Activated CD8-positive, alpha-beta memory T cell treated with anti-CD3 and anti-CD28 coated beads, Interleukin-2, amount 50 U/mL, for 1 hour (primary cell): ENCODE measurements around the gene ZNF586.
"Not testable (repeated sequence)": the region's sequence is repeated elsewhere in the genome, so short reads cannot be mapped to it uniquely, and the experiment has no call there.

ENCODE experiments used
- DNase-seq: peaks from one replicate; pipeline ENCODE4 v3.0.0-alpha.2; 2020; ENCODE audit errors: extremely low read depth

The ZNF586 gene

DNA sequence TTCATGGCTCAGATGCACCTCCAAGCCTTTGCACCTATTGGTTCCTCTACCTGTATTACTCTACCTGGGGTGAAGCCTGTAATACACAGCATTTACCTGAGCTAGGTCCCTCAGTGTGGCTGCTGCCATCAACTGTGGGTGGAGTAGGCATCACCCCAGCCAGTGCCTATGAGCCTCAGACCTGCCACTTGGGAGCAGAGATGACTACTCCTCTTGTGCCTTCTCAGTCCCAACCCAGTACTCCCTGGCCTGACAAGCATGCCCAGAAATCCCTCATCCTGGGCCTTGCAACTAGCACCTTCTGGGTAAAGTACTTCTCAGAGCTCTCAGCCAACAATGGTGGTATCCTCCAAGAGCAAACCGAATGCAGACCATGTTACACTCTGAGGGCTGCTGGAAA, 27.1 kb downstream of the ZNF586 start:
- not testable (repeated sequence) for DNase-seq

DNA sequence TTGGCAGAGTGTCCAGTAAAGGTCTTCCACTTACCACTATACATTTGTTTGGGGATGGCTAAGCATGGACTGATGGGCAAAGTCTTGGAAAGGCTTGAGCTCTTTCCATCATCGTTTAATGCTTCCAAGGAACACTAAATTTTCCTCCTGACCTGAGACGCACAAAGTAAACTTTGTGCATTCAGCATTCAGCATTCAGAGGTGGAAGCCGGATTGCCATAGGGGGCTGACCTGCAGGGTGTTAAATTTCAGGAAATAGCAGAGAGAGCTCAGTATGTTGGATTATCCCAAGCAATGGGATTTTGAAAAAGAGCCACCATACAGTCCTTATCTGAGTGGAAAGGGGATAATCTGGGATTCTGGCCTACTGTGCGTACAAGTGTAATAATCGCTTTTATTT, 31.2 kb downstream of the ZNF586 start:
- DNase-seq = no peak

DNA sequence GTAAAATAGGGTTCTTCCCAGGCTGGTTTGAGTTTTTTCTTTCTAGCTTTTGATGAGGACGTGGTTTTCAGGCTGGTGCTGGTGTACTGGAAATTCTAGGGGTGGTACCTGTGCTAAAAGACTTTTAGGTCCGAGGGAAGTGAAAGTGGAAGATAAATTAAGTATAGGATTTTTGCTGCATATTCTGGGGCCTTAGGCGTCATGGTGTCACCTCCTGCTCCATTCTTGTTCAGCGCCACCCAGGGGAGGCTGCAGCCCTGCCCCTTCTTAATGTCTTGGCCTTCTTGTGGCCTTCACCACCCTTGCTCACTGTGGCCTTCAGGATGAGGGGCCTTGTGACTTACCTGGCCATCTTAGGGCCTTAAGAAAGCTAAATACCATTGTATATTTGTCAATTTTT, 32.8 kb downstream of the ZNF586 start:
- no peak for DNase-seq

DNA sequence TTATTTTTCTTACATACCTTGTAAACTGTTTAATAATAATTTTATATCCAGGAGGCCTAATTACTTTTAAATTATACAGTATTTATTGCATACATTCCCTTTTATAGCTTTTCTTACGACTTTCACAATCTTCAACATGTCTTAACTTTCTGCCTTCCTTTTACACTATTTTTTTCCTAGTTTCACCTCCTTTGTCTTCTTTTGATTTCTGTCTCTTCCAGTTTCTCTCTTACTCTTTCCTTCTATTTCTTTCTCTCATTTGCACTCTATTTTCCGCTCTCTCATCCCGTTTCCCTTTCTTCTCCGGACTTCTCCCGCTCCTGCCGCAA, 33.8 kb downstream of the ZNF586 start:
- no peak for DNase-seq

DNA sequence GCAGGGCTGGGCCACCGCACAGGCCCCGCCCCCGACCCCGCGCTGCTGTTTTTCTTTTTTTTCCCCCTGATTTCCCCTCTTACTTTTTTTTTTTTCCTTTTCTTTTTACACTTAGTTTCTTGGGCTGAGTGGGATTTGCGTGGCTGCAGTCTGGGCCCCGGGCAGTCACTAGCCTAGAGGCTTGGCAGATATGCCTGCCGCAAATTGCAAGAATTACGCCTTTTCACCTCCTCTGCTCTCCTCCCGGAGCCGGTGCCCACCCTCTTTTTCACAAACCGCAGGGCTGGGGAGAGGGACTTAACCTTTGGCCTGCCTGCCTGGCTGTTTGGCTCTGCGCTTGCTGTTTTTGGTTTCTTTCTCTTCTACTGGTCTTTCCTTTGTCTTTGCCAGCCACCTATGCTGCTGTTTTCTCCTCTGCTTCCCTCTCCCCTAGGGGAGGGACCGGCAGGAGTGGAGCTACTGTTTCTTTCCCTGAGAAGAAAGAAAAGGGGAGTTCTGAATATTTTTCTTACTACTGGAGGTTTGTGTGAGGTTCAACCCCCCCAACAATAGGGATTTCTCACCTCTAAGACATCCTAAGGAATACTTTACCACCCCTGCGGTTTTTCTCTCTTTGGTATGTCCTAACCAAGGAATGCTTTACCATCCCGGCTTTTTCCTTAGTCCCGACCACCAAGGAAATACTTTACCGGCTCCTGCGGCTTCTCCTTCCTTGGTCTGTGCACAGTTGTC, 34.3 kb downstream of the ZNF586 start:
- DNase-seq = no peak

DNA sequence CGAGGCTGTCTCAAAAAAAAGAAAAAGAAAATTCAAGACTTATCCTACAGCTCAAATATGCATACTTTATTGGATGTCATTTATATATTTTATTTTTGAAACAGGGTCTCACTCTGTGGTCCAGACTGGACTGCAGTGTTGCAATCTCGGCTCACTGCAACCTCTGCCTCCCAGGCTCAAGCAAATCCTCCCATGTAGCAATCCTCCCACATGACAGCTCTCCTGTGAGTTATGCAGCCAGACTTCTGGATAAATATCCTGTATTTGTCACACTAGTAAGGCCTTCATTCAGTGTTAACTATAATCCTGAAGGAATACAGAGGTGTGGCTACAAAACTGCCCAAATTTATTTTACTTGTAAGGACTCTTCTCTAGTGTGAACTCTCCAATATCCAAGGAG, 38.1 kb downstream of the ZNF586 start:
- DNase-seq = no peak

DNA sequence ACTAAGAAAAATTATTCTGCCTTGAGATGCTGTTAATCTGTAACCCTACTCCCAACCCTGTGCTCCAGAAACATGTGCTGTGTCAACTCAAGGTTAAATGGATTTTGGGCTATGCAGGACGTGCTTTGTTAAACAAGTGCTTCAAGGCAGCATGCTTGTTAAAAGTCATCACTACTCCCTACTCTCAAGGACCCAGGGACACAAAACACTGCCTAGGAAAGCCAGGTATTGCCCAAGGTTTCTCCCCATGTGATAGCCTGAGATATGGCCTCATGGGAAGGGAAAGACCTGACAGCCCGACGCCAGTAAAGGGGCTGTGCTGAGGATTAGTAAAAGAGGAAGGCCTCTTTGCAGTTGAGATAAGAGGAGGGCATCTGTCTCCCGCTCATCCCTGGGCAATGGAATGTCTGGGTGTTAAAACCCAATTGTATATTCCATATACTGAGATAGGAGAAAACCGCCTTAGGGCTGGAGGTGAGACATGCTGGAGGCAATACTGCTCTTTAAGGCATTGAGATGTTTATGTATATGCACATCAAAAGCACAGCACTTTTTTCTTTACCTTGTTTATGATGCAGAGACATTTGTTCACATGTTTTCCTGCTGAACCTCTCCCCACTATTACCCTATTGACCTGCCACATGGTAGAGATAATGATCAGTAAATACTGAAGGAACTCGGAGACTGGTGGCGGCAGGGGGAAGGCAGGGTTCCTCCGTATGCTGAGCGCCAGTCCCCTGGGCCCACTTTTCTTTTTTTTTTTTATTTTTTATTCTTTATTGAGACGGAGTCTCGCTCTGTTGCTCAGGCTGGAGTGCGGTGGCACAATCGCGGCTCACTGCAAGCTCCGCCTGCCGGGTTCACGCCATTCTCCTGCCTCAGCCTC, 41.2 kb downstream of the ZNF586 start:
- DNase-seq = not testable (repeated sequence)

DNA sequence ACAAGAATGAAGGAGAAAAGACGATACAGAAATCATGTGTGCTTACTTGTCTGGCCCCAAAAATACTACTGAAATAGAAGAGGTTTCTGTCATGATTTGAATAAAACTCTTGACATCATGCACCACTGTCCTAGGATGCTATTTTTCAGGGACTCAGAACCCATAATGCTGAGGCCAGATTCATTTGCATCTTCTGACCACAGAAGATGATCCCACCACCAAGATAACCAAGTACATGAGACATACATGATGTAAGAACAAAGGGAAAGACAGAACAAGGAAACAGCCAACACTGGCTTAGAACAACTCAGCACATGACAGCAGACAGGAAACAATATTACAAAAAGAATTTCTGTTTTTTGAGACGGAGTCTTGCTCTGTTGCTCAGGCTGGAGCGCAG, 42.8 kb downstream of the ZNF586 start:
- DNase-seq = no peak

DNA sequence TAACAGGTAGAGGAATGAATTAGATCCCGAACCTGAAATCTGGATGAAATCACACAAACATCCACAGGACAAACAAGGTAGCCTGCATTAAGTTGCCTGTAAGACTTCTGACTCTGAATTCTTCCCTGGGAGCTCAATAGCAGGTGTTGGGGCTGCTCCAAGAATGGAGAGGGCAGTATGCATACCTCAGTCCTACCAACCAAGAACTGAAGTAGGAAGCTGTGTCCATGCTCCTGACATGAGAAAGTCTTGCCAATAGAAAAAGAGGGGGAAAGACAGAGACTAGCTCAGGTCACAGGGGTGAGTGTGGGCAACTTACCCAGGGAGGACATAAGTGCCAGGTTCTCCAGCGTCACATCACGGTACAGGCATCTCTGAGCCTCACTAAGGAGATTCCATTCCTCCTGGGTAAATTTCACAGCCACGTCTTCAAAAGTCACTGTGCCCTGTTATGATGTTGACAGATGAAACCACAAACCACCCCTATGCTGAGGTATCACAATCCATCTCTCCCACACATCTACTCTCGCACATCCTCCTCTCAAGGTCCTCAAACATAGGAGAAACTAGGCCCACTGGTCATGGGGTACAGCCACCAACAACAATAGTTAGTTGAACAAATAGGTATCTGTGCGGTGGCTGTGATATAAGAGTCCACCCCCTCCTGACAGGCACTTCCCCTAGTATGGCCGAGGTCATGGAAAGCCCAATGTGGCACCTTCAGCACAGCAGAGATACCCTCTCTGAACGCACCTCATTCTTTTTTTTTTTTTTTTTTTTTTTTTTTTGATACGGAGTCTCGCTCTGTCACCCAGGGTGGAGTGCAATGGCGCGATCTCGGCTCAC, 43.7 kb downstream of the ZNF586 start:
- not testable (repeated sequence) for DNase-seq

DNA sequence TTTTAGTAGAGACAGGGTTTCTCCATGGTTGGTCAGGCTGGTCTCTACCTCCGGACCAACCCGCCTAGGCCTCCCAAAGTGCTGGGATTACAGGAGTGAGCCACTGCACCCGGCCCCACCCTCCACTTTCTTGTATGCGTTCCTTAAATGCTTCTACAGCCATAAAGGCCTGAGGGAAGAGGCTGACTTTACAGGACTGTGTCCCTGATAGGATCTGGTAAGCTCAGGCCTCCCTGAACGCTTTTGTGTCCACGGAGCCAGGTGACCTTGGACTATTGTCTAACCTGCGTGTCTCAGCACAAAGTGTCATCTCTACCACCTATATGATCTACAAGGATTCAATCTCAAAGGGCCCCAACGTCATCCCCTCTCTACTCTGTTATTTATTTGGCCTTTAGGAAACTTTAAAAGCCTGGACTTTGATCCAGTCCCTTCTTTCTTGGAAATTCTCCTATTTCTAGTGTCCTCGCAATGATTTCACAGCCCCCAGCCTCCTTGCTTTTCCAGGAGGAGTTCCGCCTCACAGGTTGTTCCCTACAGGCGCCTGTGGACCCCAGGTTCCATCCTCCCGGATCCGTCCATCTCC, 44.5 kb downstream of the ZNF586 start:
- DNase-seq = no peak

DNA sequence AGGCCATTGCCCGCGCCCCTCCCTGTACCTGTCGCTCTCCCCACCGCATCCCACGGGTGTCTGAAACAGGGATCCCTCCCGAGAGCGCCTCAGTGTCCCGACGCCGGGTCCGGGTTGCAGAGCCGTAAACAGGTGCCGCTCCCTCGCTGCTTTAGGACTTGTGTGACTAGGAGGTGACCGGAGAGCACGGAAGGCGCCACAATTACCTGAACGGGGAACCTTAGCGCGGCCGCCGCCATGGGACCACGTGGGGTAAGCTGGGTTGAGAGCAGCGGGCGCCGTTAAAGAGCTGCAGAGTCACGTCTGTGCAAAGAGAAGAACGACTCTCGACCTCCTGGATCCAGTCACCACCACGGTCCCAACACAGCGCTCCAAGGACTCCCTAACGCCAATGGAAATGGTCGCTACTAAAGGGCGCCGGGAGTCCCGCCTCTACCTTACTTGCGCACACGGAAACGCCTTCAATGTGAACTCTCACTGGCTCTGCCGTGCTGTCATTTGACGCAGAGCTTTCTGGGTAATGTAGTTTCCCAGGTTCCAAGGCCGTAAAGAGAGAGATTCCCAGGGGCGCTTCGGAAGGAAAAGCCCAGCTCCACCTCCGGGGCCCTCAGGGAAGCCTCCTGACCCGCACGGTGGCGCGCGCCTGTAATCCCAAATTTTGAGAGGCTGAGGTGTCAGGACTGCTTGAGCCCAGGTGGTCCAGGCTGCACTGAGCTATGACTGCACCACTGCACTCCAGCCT, 45.2 kb downstream of the ZNF586 start, which contains the start of gene ZNF552:
TSS of gene ZNF552 (minus strand) at position 409 of the 742 bp plus-strand sequence. CDS start at position 239, 170 bp downstream.
- peak; percentile 41 for DNase-seq

DNA sequence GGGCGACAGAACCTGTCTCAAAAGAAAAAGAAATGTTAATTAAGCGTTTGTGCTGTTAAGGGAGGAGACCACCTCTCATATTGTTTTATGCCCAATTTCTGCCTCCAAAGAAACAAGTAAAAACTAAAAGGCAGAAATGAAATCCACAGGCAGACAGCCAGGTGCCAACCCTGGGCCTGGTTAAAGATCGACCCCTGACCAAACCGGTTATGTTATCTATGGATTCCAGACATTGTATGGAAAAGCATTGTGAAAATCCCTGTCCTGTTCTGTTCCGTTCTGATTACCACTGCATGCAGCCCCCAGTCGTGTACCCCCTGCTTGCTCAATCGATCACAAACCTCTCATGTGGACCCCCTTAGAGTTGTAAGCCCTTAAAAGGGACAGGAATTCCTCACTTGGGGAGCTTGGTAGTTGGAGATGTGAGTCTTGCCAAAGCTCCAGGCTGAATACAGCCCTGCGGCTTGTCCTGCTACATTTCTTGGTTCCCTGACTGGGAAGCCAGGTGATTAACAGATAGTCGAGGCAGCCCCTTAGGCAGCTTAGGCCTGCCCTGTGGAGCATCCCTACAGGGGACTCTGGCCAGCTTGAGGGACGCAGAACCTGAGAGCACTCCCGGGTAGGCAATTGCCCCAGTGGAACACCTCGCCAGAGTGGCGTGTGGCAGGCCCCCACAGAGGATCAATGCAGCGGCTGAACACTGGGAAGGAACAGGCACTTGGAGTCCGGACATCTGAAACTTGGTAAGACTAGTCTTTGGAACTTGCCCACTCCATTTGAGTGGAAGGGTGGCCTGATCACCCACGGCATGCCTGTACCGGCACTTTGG, 46.0 kb downstream of the ZNF586 start:
- DNase-seq = no peak

DNA sequence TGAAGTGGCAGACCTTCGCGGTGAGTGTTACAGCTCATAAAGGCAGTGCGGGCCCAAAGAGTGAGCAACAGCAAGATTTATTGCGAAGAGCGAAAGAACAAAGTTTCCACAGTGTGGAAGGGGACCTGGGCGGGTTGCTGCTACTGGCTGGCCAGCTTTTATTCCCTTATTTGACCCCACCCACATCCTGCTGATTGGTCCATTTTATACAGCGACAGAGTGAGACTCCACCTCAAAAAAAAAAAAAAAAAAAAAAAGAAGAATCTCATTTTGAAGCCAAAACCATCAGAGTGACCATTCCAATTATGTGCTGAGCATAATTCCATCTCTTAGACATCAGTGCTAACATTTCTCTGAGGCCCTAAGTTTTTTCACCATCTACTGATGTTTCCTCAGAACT, 47.2 kb downstream of the ZNF586 start:
- no peak for DNase-seq

DNA sequence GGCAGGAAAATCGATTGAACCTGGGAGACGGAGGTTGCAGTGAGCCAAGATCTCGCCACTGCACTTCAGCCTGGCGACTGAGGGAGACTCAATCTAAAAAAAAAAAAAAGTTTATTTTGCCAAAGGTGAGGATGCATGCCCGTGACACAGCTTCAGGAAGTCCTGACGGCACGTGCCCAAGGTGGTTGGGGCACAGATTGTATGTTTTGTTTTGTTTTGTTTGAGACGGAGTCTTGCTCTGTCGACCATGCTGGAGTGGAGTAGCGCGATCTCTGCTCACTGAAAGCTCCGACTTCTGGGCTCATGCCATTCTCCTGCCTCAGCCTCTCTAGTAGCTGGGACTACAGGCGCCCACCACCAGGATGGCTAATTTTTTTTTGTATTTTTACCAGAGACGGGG, 48.5 kb downstream of the ZNF586 start:
- no peak for DNase-seq

DNA sequence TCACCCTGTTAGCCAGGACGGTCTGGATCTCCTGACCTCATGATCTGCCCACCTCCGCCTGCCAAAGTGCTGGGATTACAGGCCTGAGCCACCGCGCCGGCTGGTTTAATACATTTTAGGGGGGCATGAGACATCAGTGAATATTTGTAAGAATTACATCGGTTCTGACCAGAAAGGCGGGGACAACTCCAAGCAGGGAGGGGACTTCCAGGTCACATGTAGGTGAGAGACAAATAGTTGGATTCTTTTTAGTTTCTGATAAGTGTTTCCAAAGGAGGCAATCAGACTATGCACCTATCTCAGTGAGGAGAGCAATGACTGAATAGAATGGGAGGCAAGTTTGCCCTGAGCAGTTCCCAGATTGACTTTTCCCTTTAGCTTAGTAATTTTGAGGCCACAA, 48.9 kb downstream of the ZNF586 start:
- DNase-seq = no peak

DNA sequence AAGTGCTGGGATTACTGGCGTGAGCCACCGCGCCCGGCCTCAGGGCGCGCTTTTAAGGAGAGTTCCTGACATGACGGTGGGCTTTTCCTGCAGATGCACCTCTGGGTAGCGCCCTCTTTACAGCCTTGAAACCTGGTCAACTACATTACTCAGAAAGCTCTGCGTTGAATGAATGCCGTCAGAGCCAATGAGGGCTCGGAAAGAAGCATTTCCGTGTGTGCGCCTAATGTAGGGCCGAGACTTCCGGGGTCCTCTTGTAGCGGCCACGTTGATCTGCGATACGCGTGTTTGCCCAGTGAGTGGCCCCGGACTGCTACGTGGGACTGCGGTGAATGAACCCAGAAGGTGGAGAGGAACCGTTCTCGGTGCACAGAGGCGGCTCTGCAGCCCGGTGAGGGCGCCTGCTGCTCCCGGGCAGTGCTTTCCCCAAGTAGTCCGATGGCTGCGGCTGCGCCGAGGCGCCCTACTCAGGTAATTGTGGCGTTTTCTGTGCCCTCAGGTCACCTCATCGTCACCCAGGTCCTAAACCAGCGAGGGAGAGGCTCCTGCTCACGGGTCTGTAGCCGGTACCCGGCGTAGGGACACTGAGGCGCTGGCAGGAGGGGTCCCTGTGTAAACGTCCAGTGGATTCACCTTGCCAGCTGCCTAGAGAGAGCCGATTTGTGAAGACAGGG, 50.1 kb downstream of the ZNF586 start:
- peak; percentile 68 for DNase-seq

DNA sequence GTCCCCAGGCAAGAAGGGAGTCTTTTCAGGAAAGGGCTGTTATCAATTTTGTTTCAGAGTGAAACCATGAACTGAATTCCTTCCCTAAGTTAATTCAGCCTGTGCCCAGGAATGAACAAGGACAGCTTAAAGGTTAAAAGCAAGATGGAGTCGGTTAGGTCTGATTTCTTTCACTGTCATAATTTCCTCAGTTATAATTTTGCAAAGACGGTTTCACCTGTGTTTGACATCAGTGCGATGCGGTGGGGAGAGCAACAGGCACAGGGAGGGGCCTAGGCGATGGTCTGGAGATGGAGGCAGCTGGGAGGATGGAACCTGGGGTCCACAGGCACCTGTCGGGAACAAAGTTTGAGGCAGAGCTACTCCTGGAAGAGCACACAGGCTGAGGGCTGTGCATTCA, 51.1 kb downstream of the ZNF586 start:
- no peak for DNase-seq

DNA sequence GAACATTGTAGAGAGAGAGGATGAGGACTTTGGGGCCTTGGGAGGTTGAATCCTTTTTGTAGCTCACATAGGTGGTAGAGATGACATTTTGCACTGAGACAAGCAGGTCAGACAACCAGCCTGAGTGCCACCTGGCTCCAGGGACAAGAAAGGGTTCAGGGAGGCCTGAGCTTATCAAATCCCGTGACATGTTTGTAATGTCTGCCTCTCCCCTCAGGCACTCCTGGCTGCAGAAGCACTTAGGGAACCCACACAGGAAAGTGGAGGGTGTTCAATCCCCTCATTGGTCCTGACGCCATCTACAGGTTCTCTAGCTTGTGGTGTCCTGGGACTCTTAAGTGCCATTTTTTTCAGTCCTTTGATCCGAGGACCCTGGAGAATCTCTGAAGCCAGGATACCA, 51.6 kb downstream of the ZNF586 start:
- DNase-seq = not testable (repeated sequence)

DNA sequence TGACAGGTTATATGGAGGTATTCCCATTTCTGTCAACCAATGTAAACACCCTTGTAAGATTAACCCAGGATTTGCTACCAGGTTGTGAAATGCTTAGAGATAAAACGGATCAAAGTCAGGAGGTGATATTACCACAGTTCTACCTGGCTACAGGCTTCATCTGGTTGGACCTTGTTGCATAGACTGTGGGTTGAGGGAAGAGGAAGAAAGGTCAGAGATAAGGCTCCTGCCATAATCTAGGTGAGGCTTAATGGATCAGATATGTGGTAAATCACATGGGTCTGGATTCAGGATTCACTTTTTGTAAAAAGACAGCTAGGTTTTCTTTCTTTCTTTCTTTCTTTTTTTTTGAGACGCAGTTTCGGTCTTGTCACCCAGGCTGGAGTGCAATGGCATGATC, 52.0 kb downstream of the ZNF586 start:
- not testable (repeated sequence) for DNase-seq

DNA sequence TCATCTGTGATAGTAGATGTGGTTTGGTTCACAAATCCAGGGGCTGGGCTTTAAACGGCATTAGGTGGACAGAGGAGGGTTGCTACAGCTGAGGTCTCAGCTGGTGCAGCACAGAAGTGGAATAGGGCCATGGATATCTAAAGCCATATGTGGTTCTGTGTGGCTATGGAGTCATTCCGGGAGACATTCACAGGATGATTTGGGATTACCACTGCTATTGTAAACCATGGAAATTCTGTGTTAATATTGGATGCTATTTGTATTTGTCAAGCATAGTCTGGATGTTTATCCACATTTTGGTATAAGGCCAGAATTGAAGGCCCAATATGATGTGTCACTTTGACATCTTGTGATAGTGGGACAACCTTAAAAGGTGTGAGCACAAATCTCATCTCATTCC, 53.7 kb downstream of the ZNF586 start:
- DNase-seq = not testable (repeated sequence)
